Measurements from ENCODE around the gene DPP8.

GRCh38 chr15:65426216-65426853 lies 91.2 kb downstream of the DPP8 start:
- no peak for TF ChIP-seq CTCF (IDR thresholded peaks at IDR 0.05)
- no peak for TF ChIP-seq EP300 (IDR thresholded peaks at IDR 0.05)
- no peak for TF ChIP-seq POLR2A (IDR thresholded peaks at IDR 0.05)
- TF ChIP-seq POLR2AphosphoS5 (IDR thresholded peaks at IDR 0.05): no peak

Data from upper lobe of left lung (tissue), 4 donors.